DMS 273 treated with DMSO at 0.1 percent for 48 hours (cell line): Measurements from ENCODE around the gene IQSEC1.
A peak's percentile ranks its signal among the peaks of the same experiment; 100 is the strongest.

Experiments used
- DNase-seq: peaks from one replicate; lab custom pipeline; 2025; lab: John Stamatoyannopoulos, UW

IQSEC1 gene

DNA sequence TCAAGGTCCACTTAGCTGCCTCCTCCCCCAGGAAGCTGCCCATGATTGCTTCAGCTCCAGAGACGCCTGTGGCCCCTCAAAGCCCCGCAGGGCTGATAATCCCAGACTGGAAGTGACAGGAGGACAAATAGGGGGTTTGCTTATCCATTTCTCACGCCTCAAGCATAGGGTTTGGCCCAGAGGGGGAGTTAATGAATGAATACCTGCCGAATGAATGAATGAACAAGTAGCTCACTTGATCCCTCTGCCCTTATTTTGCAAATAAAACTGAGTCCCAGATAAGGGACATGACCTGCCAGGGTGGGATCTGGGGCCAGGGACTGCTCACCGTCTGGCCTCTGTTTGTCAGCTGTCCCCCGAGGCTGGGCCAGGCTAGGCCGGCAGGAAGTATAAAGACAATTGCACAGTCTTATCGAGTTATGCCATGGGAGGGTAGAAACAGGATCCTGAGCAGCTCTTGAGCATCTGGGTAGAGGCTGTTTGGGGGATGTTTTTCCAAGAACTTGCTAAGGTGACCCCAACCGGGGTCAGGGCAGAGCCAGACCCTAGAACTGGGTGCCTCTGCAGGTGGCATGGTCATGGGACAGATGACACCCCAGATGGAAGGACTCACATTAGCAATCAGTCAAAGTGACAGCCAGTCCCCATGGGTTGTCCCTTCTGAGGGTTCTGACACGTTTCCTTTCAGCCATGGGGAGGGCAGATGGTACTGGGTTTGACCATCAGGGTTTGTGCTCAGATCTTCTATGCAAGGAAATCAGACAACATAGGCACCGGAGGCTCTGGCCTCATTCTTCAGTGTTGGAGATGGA is 45.0 kb downstream of the IQSEC1 start:
- DNase-seq, result no peak

DNA sequence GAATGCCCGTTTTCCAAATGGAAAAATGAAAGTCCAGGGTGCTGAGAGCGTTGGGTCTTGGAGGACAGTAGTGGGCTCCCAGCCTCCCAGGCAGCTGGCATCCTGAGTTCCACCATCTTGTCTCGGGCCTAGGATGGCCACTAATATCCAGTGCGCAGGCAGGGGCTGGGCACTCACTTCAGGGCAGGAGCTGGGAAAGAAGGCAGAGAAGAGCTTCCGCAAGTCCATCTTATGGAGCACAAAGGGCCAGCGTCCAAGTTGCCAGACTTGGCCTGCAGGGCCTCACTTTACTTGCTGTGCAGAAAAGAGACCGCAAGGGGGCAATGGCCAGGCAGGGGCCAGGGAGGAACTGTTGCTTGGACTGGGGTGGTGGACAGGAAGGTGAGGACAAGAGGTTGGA is 46.1 kb downstream of the IQSEC1 start:
- DNase-seq, result no peak

DNA sequence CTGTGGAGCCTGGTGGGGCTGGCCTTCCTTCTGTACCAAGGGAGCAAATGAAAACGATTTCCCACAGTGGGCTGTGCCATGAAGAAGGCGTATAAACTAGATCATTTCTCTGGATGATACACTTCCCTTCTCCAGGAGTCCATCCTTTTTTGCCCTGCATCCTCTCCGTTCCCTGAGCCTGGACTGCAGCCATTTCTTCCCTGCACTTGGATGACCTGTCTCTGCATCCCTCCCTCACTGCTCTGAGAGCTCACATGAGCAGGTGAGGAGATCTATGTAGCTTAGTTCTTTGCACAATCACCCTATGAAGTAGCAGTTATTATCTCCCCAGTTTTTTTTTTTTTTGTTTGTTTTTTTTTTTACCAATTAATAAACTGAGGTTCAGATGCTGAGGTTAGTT is 46.7 kb downstream of the IQSEC1 start:
- DNase-seq, result no peak

DNA sequence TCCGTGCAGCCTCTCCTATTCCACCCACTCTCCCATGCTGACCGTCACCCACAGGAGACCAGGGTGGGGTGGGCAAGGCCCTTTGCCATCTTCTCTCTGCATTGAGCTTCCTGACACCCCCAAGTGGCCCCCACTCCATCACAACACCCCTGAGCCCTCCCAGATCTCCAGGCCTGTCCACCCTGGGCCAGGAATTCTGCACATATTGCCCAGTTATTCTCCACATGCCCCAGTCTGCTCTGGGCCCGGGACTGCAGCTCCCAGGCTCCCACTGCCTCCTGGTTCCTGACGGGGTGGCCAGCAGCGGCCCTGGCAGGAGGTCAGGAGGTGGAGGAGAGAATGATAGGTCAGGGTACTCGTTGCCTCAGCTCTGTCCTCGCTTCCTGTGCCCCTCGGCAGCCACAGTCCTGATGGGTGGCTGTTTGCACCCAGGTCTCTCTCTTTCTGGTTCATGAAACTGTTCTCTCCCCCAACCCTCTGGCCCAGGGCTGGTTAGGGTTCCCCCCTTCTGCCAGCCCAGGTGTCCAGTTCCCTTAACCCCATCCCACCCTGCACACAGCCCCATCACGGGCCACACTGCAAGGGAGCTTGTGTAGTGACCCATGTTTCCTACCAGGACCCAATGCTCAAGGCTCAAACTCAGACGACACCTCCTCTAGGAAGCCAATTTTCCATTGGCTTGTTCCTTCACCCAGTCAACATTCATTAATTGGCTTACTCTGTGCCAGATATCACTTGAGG is 47.3 kb downstream of the IQSEC1 start:
- no peak for DNase-seq

DNA sequence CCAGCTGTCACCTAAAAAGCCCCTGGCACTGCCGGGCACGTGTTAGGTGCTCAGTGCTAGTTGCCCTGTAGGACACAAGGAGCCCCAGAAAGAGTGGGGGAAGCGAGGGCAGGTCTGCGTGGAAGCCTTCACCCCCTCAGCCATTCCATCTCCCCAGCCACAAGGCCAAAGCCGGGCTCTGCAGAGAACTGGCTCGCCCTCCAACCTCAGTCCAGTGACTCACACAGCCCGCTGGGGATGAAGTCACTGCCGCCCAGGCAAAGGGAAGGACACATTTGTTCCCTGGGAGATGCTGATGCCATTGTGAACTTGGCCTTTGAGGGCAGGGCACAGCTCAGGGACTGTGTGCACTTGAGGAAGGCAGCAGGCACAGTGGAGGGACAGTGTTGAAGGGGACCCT is 48.1 kb downstream of the IQSEC1 start:
- DNase-seq, result peak; percentile 12

DNA sequence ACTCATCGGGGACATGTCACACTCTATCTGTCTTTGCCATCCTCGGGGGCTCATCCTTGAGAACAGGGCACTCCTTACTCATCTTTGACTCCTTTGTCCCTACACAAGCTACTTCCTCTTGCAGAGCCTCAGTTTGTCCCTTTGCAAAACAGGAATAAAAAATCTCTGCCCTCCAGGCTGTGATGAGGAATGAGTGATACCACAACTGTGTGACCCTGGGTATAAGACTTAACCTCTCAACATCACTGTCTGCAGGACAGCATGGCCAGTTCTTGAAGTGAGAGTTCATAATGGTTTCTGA is 48.5 kb downstream of the IQSEC1 start:
- DNase-seq, result no peak

DNA sequence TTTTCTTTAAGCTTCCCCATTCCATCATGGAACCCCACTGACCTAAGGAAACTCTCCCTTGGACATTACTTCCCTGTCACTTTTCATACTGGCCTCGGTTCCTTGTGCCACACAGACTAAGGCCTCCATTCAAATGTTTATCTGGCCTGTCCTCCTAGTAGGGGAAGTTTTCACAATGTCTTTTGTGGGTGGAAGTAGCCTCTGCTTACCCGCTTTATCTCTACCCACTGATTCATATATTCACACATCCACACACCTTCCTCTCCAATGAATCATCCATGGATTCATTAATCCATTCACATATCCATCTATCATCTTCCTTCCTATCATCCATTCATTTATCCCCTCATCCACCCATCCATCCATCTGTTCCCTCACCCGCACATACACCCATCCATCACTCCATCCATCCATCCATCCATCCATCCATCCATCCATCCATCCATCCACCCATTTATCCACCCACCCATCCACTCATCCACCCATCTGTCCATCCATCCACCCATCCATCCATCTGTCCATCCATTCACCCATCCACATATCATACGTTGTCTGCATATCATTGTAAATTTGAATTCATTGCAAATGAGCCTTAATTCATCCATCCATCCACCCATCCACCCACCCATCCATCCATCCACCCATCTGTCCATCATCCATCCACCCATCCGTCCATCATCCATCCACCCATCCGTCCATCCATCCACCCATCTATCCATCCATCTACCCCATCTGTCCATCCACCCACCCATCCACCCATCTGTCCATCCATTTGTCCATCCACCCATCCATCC is 49.1 kb downstream of the IQSEC1 start:
- DNase-seq, result no peak

DNA sequence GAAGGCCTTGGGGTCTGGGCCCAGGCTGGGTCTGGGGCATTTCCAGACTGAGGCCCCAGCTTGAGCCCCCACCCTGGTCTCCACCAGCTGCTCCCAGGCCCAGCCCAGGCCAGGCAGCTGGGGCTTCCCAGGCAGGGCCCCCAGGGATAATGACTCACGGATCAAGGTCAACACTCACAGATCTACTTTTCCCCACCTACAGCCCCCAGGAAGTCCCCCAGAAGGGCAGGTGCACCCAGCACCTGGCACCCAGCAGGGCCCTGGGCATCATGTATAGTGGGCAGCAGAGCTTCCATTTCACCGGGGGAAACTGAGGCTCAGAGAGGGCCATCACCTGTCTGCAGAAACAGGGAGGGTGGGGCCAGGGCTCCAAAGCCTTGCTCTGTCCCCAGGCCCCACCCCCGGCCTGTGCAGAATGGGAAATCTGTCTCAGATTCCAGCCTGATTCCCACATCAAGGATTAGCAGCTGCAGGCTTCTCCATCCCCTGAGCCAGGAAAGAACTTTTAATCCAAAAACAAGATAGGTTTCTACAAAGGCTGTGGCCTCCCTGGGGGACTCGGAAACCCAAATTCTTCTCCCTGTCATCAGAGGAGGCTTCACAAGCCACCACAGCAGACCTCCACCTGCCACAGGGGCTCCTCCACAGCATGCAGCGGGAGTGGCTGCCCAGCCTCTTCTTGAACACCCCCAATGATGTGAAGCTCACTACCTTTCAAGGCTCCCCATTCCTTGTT is 49.8 kb downstream of the IQSEC1 start:
- DNase-seq, result peak; percentile 30

DNA sequence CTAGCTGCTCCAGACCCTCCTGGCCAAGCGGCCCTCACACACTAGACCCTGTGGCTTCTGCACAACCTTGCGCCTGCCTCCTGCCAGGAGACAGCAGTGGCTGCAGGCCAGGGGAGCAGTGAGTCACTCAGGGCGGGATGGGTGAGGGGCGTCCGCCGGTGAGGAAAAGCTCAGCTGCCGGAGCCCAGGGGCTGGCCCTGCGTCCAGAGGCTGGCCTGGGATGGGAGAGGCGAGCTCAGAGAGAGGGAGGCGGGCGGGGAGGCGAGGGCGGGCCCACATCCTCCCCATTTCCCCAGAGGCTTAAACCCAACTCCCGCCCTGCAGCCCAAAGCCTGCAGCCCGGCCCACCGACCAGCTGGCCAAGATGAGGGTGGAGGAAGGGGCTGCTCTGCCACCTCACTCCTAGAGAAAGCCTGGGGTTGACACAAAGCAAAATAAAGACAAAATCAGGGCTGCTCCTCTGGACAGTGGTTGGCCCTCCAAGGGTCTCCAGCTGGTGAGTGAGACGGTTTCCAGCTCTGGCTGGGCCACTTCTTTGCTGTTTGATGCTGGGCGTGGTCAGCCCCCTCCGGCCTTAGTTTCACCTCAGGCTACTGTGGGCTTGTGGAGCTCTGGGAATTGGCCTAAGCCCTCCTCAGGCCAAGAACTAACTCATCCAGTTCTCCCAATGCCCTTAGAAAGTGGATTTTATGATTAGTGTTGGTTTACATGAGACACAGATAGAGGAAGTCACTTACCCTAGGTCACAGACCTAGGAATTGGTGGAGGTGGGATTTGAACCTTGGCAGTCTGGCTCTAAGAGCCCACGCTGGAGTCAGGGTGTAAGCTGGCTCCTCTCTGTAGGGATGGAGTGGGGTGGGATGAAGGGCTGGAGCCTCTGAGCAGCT is 50.6 kb downstream of the IQSEC1 start:
- DNase-seq, result peak; percentile 56

DNA sequence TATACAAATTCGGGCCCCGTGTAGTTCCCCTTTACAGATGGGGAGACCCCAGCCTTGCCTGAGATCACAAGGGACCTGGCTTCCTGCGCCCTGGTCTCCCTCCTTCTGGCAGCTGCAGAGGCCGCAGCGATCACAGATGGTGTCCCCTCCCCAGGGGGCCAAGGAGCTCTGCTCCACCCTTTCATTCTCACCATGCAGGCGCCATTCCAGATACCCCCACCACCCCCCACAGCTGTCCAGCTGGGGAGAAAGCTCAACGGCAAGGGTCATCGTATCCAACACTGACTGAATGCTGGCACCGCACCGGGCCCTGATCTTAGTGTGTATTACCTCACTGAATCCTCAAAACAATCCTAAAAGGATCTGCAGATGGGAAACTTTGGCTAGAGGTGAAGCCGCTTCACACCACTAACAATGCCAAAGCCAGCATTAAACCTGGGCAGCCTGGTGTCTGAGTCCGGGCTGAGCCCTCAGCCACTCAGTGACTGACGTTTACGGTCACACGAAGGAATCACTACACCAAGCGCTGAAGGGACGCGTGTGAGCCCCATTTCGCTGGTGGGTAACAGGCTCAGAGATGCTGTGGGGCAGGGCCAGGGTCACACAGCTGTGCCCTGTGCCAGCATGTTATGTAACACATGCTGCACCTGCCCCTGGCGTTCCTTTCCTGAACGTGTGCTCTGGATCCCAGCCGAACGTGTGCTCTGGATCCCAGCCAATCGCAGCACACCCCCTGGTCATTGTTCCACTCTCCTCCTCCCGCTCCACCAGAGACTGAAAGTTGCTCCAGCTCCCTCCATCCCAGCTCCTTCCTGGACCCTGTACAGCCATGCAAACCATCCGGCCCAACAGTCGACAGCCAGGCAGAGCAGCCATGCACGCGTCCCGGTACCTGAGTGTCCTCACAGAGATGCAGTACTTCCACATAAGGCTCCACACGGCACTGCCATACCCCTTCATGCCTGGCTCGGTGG is 51.8 kb downstream of the IQSEC1 start:
- peak; percentile 76 for DNase-seq

DNA sequence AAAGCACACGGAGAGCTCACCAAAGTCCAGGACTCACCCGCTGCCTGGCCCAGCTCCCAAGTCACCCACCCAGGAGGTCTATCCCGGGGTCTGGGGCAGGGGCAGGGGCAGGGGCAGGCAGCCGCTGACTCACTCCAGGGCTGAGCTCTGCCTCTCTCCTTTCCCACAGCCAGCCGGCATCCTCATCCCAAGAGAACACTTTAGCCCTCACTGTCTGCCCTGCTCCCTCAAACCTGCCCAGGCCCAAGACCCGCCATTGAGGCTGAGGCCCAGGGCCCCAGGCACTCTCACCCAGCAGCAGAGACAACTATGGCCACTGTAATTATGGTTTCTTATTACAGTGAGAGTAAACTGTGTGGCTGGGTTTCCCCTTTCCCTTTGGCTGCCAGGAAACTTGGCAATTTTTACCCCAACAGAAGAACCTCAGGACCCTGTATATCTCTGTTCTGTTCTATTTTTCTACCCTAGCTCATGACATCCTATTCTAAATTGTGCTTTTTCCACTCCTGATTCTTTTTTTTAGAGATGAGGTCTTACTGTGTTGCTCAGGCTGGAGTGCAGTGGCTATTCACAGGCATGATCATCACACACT is 53.0 kb downstream of the IQSEC1 start:
- DNase-seq, result no peak

DNA sequence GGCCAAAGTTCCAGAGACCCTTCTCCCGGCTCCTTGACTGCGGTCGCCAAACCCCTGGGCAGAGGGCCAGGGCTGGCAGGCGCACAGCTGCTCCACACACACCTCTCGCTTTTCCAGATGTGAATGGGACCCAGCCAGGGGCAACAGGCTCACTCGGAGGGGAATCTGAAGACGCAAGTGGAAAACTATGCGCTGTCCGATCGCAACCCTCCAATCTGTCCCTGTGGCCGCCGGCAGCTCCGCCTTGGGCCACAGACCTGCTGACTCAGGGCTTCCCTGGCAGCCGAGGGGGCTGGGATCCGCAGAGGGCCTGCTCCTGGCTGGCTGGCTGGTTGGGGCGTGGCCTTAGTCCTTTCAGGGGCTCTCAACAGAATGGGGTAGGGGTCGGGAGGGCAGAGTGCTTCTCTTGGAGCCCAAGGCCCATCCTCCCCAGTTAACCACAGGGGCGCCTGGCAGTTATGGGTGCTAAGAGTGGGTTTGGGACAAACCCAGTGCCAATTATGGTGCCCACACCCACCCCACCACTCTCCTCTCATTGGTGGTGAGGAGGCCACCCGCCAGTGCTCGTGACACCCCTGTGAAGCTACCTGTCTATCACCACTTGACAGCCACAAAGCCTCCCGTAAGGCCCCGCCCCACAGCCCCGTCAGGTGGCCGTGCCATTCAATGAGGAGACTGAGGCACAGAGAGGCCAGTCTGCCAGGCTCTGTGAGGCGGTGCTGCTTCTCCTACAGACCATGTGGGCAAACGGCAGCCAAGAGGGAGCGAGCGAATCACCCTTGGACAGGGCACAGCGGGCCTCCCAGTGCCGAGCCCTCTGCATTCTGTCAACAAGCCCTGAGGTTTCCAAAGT is 53.8 kb downstream of the IQSEC1 start:
- peak; percentile 36 for DNase-seq

DNA sequence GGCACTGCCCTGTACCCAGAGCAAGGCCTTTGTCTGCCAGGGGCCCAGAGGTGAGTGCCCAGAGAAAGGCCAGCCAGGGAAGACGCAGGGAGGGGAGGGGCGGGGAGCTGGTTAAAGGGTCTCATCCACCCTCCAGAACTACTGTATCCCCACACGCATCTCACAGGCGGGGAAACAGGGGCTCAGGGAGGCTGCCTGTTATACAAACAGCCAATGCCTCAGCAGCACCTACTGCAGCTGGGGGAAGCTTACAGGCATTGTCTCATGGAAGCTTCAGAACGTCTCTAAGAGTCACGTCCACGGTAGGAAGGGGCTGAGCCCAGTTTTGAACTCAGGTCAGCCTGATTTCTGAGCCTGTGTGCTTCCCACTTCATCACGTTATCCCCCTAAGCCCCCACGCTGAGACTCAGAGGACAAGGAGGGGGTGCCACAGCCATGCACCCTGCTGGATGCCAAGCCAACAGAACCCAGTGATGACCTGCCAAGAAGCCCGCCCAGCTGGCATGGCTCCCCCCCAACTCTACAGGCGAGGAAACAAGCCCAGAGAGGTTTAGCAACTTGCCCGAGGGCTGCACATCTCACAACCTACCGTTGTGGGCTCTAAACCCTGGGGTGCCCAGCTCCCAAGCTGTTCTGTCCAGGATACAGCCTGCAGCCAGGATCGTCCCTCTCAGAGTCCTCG is 54.5 kb downstream of the IQSEC1 start:
- DNase-seq, result no peak

DNA sequence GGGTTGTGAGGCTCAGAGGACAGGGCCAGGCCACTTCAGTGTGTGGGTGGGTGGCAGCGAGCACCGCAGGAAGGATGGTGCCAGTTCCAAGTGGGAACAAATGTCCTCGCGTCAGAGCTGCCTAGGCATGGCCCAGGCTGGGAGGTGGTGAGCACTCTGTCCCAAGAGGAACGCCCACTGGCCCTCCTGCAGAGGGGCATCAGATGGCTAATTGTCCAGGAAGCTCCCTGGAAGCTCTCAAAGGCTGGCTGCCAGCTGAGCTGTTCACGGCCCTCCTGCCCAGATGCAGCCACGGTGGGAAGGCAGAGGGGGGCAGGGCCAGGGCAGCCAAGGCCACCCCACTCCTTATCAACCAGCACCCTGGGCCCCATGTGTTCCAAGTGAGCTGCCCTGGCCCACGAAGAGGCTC is 55.2 kb downstream of the IQSEC1 start:
- peak; percentile 63 for DNase-seq

DNA sequence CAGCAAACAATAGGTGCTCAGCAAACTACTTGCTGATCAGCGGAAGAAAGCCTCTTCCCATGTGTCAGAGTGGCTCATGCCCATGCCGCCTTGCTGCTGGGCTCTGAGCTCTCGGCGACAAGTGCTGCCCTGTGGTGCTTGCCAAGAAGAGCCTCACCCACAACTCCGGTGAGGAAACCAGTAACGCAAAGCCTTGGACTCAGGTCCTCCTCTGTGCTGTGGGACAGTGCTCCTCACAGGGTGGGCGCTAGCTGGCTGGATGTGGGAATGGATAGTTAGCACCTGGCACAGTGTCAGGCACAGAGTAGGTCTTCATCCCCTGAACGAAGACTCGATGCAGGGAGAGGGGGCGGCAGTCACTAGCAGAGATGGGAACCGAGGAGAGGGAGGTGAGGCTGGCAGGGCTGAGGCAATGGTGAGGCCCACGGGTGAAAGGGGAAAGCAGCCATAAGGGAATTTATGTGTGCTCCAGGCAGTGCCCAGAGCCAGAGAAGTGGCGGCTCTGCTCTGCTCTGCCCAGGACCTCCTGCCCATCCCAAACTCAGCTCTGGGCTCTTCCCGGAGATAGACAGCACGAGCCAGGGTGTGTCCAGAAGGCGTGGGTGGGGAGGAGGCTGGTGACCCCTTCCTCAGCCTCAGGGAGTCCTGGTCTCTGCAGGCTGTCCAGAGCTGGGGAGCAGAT is 55.7 kb downstream of the IQSEC1 start:
- no peak for DNase-seq

DNA sequence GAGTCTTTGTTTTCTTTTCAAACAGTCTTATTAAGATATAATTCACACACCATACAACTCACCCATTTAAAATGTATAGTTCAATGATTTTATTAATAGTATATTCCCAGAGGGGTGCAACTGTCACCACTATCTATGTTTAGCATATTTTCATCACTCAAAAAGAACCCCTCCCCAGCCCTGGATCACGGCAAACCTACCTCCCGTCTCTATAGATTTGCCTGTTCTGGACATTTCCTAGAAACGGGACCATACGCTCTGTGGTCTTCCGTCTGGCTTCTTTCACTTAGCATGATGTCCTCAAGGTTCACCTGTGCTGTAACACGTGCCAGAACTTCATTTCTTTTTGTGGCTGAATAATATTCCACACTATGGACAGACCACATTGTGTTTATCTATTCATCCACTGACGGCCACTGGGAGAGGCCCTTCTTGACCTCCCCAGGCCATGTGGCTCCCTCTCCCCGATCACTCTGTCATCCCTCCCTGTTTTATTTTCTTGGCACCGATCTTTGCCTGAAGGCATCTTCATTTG is 56.4 kb downstream of the IQSEC1 start:
- no peak for DNase-seq

DNA sequence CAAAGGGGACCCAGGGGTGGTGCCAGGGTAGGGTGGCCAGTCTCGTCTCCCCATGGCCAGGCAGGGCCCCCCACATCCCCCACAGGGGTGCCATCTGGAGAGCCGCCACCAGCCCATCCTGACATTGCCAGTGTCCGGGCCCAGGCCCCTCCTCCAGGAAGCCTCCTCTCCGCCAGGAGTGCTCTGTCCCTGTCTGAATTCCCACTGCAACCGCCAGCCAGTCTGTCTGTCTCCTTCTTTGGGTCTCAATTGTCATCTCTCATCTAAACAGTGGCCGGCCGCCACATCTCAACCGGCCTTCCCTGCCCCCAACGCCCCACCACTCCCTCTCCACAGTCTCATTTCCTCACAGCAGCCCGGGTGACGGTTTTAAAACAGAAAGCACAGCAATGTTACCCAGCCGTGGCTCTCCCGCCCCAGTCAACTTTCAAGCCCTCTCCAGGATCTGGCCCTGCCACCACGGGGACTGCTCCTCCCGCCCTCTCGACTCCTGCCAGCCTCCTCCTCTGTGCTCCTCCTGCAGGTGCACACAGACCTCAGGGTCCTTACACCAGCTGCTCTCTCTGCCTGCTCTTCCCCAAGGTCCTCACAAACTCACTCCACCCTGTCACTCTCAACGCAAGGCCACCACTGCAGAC is 57.0 kb downstream of the IQSEC1 start:
- DNase-seq, result peak; percentile 6
